CD14-positive monocyte (primary cell): ENCODE measurements around the gene GMCL1. TPM values are rescaled to one million over a fixed set of nuclear protein-coding genes. Genes with fewer than 3 reads are reported as not detected.

Experiments used
- DNase-seq, 3 donors: peaks; one replicate each; pipeline ENCODE4 v3.0.0-alpha.2; 2011 to 2022
- H2AFZ ChIP-seq: 2 replicates; pipeline ENCODE4 v1.6.0; 2012; ENCODE audit warnings: mild to moderate bottlenecking, low read depth, low read length, inconsistent platforms; ENCODE audit not compliant: insufficient read depth, poor library complexity, severe bottlenecking
- H3K27ac ChIP-seq, 2 donors: 1 replicate in 1 of 2; 2 replicates in 1 of 2; pipeline ENCODE4 v1.5.1; 2012 to 2013; ENCODE audit warnings: low read length in 2 of 2, control low read depth in 1 of 2, inconsistent platforms in 1 of 2, low read depth in 1 of 2, mild to moderate bottlenecking in 1 of 2
- H3K27me3 ChIP-seq, 2 donors: one replicate each; pipeline versions ENCODE4 v1.6.0 to v1.6.1; 2011 to 2013; ENCODE audit warnings: low read length in 2 of 2; ENCODE audit not compliant: control insufficient read depth in 2 of 2, insufficient read depth in 2 of 2
- H3K36me3 ChIP-seq, 2 donors: replicated peaks in 1 of 2; 1 replicate in 1 of 2; 2 replicates in 1 of 2; pipeline versions ENCODE4 v1.5.1 to v1.6.1; 2012 to 2013; ENCODE audit warnings: low read length in 2 of 2, control low read depth in 1 of 2, inconsistent platforms in 1 of 2, mild to moderate bottlenecking in 1 of 2; ENCODE audit not compliant: insufficient read depth in 2 of 2, control insufficient read depth in 1 of 2
- H3K4me1 ChIP-seq, 2 donors: 1 replicate in 1 of 2; 2 replicates in 1 of 2; pipeline versions ENCODE4 v1.5.1 to v1.6.1; 2012 to 2013; ENCODE audit warnings: low read length in 2 of 2, control low read depth in 1 of 2, inconsistent platforms in 1 of 2, mild to moderate bottlenecking in 1 of 2, moderate library complexity in 1 of 2; ENCODE audit not compliant: insufficient read depth in 2 of 2, control insufficient read depth in 1 of 2
- H3K4me2 ChIP-seq: replicated peaks from 2 replicates; pipeline ENCODE3; 2012; ENCODE audit warnings: low read length, moderate library complexity, mild to moderate bottlenecking; ENCODE audit not compliant: poor library complexity, severe bottlenecking; ENCODE audit errors: extremely low read depth
- H3K4me3 ChIP-seq, 3 experiments: fragments of 200-600 bp in 1 of 3; sonication (generic) in 1 of 3; replicated peaks in 1 of 3; 1 replicate in 2 of 3; 2 replicates in 1 of 3; pipeline ENCODE4 v1.5.1; 2011 to 2013; ENCODE audit warnings: low read length in 3 of 3, mild to moderate bottlenecking in 3 of 3, control low read depth in 2 of 3, low read depth in 2 of 3, inconsistent platforms in 1 of 3, moderate library complexity in 1 of 3
- H3K79me2 ChIP-seq: 2 replicates; pipeline ENCODE4 v1.6.0; 2012; ENCODE audit warnings: mild to moderate bottlenecking, control low read depth, inconsistent platforms, low read length, moderate library complexity; ENCODE audit not compliant: insufficient read depth
- H3K9ac ChIP-seq: 2 replicates; pipeline ENCODE4 v1.6.0; 2017; ENCODE audit warnings: low read length, mild to moderate bottlenecking; ENCODE audit not compliant: insufficient read depth, poor library complexity, severe bottlenecking
- H3K9me3 ChIP-seq, 2 donors: replicated peaks in 1 of 2; 1 replicate in 1 of 2; 2 replicates in 1 of 2; pipeline versions ENCODE4 v1.5.1 to v1.6.1; 2012 to 2013; ENCODE audit warnings: low read length in 2 of 2, control low read depth in 1 of 2; ENCODE audit not compliant: control insufficient read depth in 1 of 2, insufficient read depth in 1 of 2
- H4K20me1 ChIP-seq: 2 replicates; pipeline ENCODE4 v1.6.0; 2012; ENCODE audit warnings: mild to moderate bottlenecking, low read length, control low read depth, moderate library complexity; ENCODE audit not compliant: insufficient read depth
- H3K27ac Mint-ChIP-seq, 7 donors: one replicate each; pipeline ENCODE4 v1.8.0; 2020; ENCODE audit warnings: mild to moderate bottlenecking in 7 of 7, mixed read lengths in 7 of 7, moderate library complexity in 6 of 7, inconsistent platforms in 2 of 7
- H3K27me3 Mint-ChIP-seq, 3 donors: one replicate each; pipeline ENCODE4 v1.8.0; 2021 to 2022; ENCODE audit warnings: low read depth in 3 of 3, mild to moderate bottlenecking in 3 of 3, mixed read lengths in 3 of 3, moderate library complexity in 3 of 3, inconsistent platforms in 1 of 3
- H3K36me3 Mint-ChIP-seq, 2 donors: one replicate each; pipeline ENCODE4 v1.8.0; 2020; ENCODE audit warnings: mixed read lengths in 2 of 2, inconsistent platforms in 1 of 2, mild to moderate bottlenecking in 1 of 2
- H3K4me1 Mint-ChIP-seq: one replicate; pipeline ENCODE4 v1.8.0; 2020; ENCODE audit warnings: mild to moderate bottlenecking, mixed read lengths
- H3K4me3 Mint-ChIP-seq, 2 donors: one replicate each; pipeline ENCODE4 v1.8.0; 2020; ENCODE audit warnings: mild to moderate bottlenecking in 2 of 2, mixed read lengths in 2 of 2, moderate library complexity in 1 of 2
- H3K9me3 Mint-ChIP-seq, 7 donors: one replicate each; pipeline ENCODE4 v1.8.0; 2020 to 2022; ENCODE audit warnings: mixed read lengths in 7 of 7, mild to moderate bottlenecking in 6 of 7, moderate library complexity in 6 of 7, inconsistent platforms in 2 of 7
- CTCF ChIP-seq: fragments of 200-600 bp; IDR thresholded peaks from one replicate; pipeline ENCODE4 v1.8.0; 2022; ENCODE audit warnings: antibody characterized with exemption, mild to moderate bottlenecking
- WGBS: methylation state at CpG from one replicate; pipeline ENCODE4 v1.1.5; 2013; ENCODE audit warnings: missing lambda C conversion rate; ENCODE audit not compliant: insufficient coverage; 5-methylcytosine and 5-hydroxymethylcytosine counted together
- intact Hi-C, 2 donors: fragments of 100-400 bp; cut with micrococcal nuclease; formaldehyde crosslinking; loops; one replicate each; pipeline versions ENCODE4 v1.15.0 to v1.15.1; 2023
- polyA plus RNA-seq, 3 donors: library from polyadenylated mRNA; depleted of rRNA in 1 of 3; unstranded in 2 of 3; stranded (reverse) in 1 of 3; fragments of 300-500 nt in 2 of 3; fragments of >200 nt in 1 of 3; fragmentation: Illumina TruSeq in 2 of 3; gene quantifications; 1 replicate in 2 of 3; 2 replicates in 1 of 3; pipeline ENCODE4 v1.2.3, GENCODE V29; 2012 to 2021

The GMCL1 gene
- polyA plus RNA-seq, 3 donors: 4.4 to 15.1 (median 9.4) TPM

- Histone ChIP-seq H2AFZ (no peak overlapping the region), H3K79me2 (no peaks in the 10 kb centered on the region), H3K4me3 (no peak overlapping the region), H3K4me2 (no peak overlapping the region), H3K27me3 (no peaks in the 10 kb centered on the region), H3K9ac (no peak overlapping the region), H3K27ac (no peak overlapping the region), H4K20me1 (no peaks in the 10 kb centered on the region), H3K4me1 (no peaks in the 10 kb centered on the region), H3K36me3 (peaks cover 48 to 91% of the 10 kb centered on the region in 2 donors), H3K9me3 (no peaks in the 10 kb centered on the region)
- Mint-ChIP-seq H3K27me3 (peaks cover 0 to 1% (median 0%) of the 10 kb centered on the region in 3 donors), H3K27ac (no peak overlapping the region), H3K4me1 (no peaks in the 10 kb centered on the region), H3K4me3 (no peak overlapping the region), H3K36me3 (peaks cover 58 to 66% of the 10 kb centered on the region in 2 donors), H3K9me3 (no peaks in the 10 kb centered on the region)
- TF ChIP-seq CTCF: no peak
- no peak for DNase-seq
- 94% methylated on average over 2 of the region's 3 CpGs for WGBS
- intact Hi-C loops: no loop called here
Measured at GRCh38 chr2:69844560-69844959, 15.1 kb downstream of the GMCL1 start.

DNA sequence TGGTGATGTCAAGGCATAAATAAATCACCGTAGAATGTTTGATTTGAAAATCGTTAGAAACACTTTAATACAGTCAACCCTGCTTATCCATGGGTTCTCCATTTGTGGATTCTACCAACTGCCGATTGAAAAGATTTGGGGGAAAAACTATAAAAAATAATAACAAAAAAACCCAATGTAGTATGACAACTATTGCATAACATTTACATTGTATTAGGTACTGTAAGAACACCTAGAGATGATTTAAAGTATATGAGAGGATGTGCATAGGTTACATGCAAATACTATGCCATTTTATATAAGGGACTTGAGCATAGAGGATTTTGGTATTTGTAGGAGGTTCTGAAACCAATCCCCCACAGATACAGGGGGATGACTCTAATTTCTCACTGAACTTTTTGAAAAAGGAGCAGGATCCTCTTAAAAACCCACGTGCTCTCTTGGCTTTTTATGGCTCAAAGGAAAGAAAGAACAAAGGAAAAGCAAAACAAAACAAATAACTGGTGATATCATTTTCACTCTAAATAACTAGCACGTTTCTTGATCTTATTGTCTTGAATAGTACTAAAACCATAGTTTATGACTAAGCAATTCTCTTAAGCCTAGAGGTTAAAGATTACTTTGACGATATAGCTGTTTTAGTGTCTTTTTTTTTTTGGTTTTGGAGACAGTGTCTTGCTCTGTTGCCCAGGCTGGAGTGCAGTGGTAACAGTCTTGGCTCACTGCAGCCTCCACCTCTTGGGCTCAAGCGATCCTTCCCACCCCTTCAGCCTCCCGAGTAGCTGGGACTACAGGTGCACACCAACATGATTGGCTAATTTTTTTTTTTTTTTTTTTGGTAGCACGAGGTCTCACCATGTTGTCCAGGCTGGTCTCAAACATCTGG is 17.0 kb downstream of the GMCL1 start:
- intact Hi-C loops: no loop called here
- no peaks in the 10 kb centered on the region for H3K4me1 ChIP-seq
- Mint-ChIP-seq H3K36me3 (peaks cover 52 to 65% of the 10 kb centered on the region in 2 donors), H3K27me3 (no peaks in the 10 kb centered on the region), H3K4me3 (no peak overlapping the region), H3K27ac (peak overlapping the region in 3 of 7 donors; percentile 52 to 73 (median 66)), H3K4me1 (peaks cover 1% of the 10 kb centered on the region), H3K9me3 (peaks cover 0 to 2% (median 0%) of the 10 kb centered on the region in 7 donors)
- no peak overlapping the region for H2AFZ ChIP-seq
- no peak overlapping the region for H3K27ac ChIP-seq
- H3K4me2 ChIP-seq: no peak overlapping the region
- H3K9ac ChIP-seq: no peak overlapping the region
- no peak overlapping the region for H3K4me3 ChIP-seq
- peaks cover 53 to 91% of the 10 kb centered on the region in 2 donors for H3K36me3 ChIP-seq
- TF ChIP-seq CTCF: no peak
- no peaks in the 10 kb centered on the region for H3K79me2 ChIP-seq
- no peak for DNase-seq
- H3K27me3 ChIP-seq: no peaks in the 10 kb centered on the region
- 100% methylated on average over 1 of the region's 9 CpGs for WGBS
- no peaks in the 10 kb centered on the region for H3K9me3 ChIP-seq
- no peaks in the 10 kb centered on the region for H4K20me1 ChIP-seq
